ENCODE measurements around the gene U2AF2. TPM values are rescaled to one million over a fixed set of nuclear protein-coding genes. Genes with fewer than 3 reads are reported as not detected.

U2AF2 gene
- polyA plus RNA-seq, 3 donors = 5.3 to 166 (median 5.4) TPM

- H3K27ac ChIP-seq (ENCODE audit: low read depth in 1 of 2, low read length in 2 of 2) = no peak overlapping the region
- peaks cover 87 to 100% of the 10 kb centered on the region in 2 donors for H3K36me3 ChIP-seq (replicated peaks in 1 of 2; ENCODE audit: control insufficient read depth in 1 of 2, insufficient read depth in 2 of 2, low read length in 2 of 2)
- Mint-ChIP-seq H3K4me1 (peaks cover 5% of the 10 kb centered on the region), H3K4me3 (no peak overlapping the region), H3K27ac (peak overlapping the region in 4 of 7 donors; percentile 32 to 77 (median 61)), H3K36me3 (peaks cover 78 to 96% of the 10 kb centered on the region in 2 donors), H3K9me3 (no peaks in the 10 kb centered on the region), H3K27me3 (ENCODE audit: low read depth in 3 of 3) (no peaks in the 10 kb centered on the region)
- intact Hi-C loops (cut with micrococcal nuclease) = no loop called here
- DNase-seq = no peak
- H3K27me3 ChIP-seq (ENCODE audit: control insufficient read depth in 2 of 2, insufficient read depth in 2 of 2, low read length in 2 of 2) = no peaks in the 10 kb centered on the region
- no peak for TF ChIP-seq CTCF (IDR thresholded peaks at IDR 0.05)
- no peaks in the 10 kb centered on the region for H3K9me3 ChIP-seq (replicated peaks in 1 of 2; ENCODE audit: control insufficient read depth in 1 of 2, insufficient read depth in 1 of 2, low read length in 2 of 2)
- peaks cover 100% of the 10 kb centered on the region for H4K20me1 ChIP-seq (ENCODE audit: insufficient read depth, low read length)
- H3K4me2 ChIP-seq (replicated peaks; ENCODE audit: extremely low read depth, low read length, poor library complexity, severe bottlenecking) = no peak overlapping the region
- no peak overlapping the region for H2AFZ ChIP-seq (ENCODE audit: insufficient read depth, low read depth, low read length, poor library complexity, severe bottlenecking)
- 91% methylated on average over 20 of the region's 20 CpGs for WGBS (ENCODE audit: insufficient coverage)
- H3K9ac ChIP-seq (ENCODE audit: insufficient read depth, low read length, poor library complexity, severe bottlenecking) = no peak overlapping the region
- H3K4me3 ChIP-seq (replicated peaks in 1 of 3; ENCODE audit: low read depth in 2 of 3, low read length in 3 of 3) = no peak overlapping the region
- peaks cover 97% of the 10 kb centered on the region for H3K79me2 ChIP-seq (ENCODE audit: insufficient read depth, low read length)
- H3K4me1 ChIP-seq (ENCODE audit: control insufficient read depth in 1 of 2, insufficient read depth in 2 of 2, low read length in 2 of 2) = peaks cover 0 to 5% of the 10 kb centered on the region in 2 donors
These were observed 9.2 kb downstream of the U2AF2 start for GRCh38 chr19:55663846-55664536.

- Histone ChIP-seq H3K27ac (ENCODE audit: low read depth in 1 of 2, low read length in 2 of 2) (peak overlapping the region in 1 of 2 donors; percentile 20), H3K4me3 (replicated peaks in 1 of 3; ENCODE audit: low read depth in 2 of 3, low read length in 3 of 3) (no peak overlapping the region), H3K9ac (ENCODE audit: insufficient read depth, low read length, poor library complexity, severe bottlenecking) (no peak overlapping the region), H3K27me3 (ENCODE audit: control insufficient read depth in 2 of 2, insufficient read depth in 2 of 2, low read length in 2 of 2) (no peaks in the 10 kb centered on the region), H3K4me1 (ENCODE audit: control insufficient read depth in 1 of 2, insufficient read depth in 2 of 2, low read length in 2 of 2) (no peaks in the 10 kb centered on the region), H3K4me2 (replicated peaks; ENCODE audit: extremely low read depth, low read length, poor library complexity, severe bottlenecking) (no peak overlapping the region), H3K36me3 (replicated peaks in 1 of 2; ENCODE audit: control insufficient read depth in 1 of 2, insufficient read depth in 2 of 2, low read length in 2 of 2) (peaks cover 88 to 96% of the 10 kb centered on the region in 2 donors), H2AFZ (ENCODE audit: insufficient read depth, low read depth, low read length, poor library complexity, severe bottlenecking) (no peak overlapping the region), H3K79me2 (ENCODE audit: insufficient read depth, low read length) (peaks cover 97% of the 10 kb centered on the region), H4K20me1 (ENCODE audit: insufficient read depth, low read length) (peaks cover 100% of the 10 kb centered on the region), H3K9me3 (replicated peaks in 1 of 2; ENCODE audit: control insufficient read depth in 1 of 2, insufficient read depth in 1 of 2, low read length in 2 of 2) (no peaks in the 10 kb centered on the region)
- no peak for DNase-seq
- TF ChIP-seq CTCF (IDR thresholded peaks at IDR 0.05) = no peak
- H3K4me3 Mint-ChIP-seq = no peak overlapping the region
- H3K27ac Mint-ChIP-seq = peak overlapping the region in 3 of 7 donors; percentile 15 to 50 (median 43)
- no peaks in the 10 kb centered on the region for H3K27me3 Mint-ChIP-seq (ENCODE audit: low read depth in 3 of 3)
- intact Hi-C loops (cut with micrococcal nuclease) = no loop called here
- 97% methylated on average over 11 of the region's 12 CpGs for WGBS (ENCODE audit: insufficient coverage)
- H3K36me3 Mint-ChIP-seq = peaks cover 84 to 98% of the 10 kb centered on the region in 2 donors
- H3K4me1 Mint-ChIP-seq = peaks cover 5% of the 10 kb centered on the region
- H3K9me3 Mint-ChIP-seq = peaks cover 0 to 2% (median 0%) of the 10 kb centered on the region in 7 donors
These were observed 11.6 kb downstream of the U2AF2 start for GRCh38 chr19:55666343-55667005.

Measured in CD14-positive monocyte (primary cell).